ENCODE data around the gene MFAP3L.

The MFAP3L gene

GRCh38 chr4:169941141-169941540, 85.1 kb downstream of the MFAP3L start:
- no peak for DNase-seq (ENCODE audit: low read depth in 2 of 2)

- DNase-seq (ENCODE audit: low read depth in 2 of 2), result no peak
Measured at GRCh38 chr4:169940460-169940859, 85.7 kb downstream of the MFAP3L start.

Measured in stimulated activated CD4-positive, alpha-beta T cell treated with anti-CD3 and anti-CD28 coated beads, Interleukin-1b, Interleukin-23, amount 100 ng/mL, for 1 hour (primary cell).